MM.1S (cell line): ENCODE results near the gene AATK.
A peak's percentile ranks its signal among the peaks of the same experiment; 100 is the strongest.

Experiments
- DNase-seq: peaks from one replicate; pipeline ENCODE4 v3.0.0-alpha.2; 2015
- H2AFZ ChIP-seq: fragments of 300-600 bp; sonication (generic); 2 replicates; pipeline ENCODE4 v1.6.0; 2016; ENCODE audit warnings: antibody characterized with exemption, low read length
- H3F3A ChIP-seq: fragments of 300-600 bp; sonication (generic); 2 replicates; pipeline ENCODE4 v1.6.1; 2016; ENCODE audit warnings: mild to moderate bottlenecking, antibody characterized with exemption, low read length, moderate library complexity, mixed read lengths; ENCODE audit not compliant: insufficient read depth
- H3K27ac ChIP-seq: fragments of 300-600 bp; sonication (generic); 2 replicates; pipeline ENCODE4 v1.5.1; 2016; ENCODE audit warnings: mild to moderate bottlenecking, low read length
- H3K27me3 ChIP-seq: fragments of 300-600 bp; sonication (generic); replicated peaks from 2 replicates; pipeline ENCODE4 v1.6.0; 2016; ENCODE audit warnings: low read length; ENCODE audit not compliant: insufficient read depth
- H3K36me3 ChIP-seq: fragments of 300-600 bp; sonication (generic); replicated peaks from 2 replicates; pipeline ENCODE4 v1.6.1; 2016; ENCODE audit warnings: mild to moderate bottlenecking, low read length, mixed read lengths; ENCODE audit not compliant: insufficient read depth
- H3K4me1 ChIP-seq: fragments of 300-600 bp; sonication (generic); 2 replicates; pipeline ENCODE4 v1.6.1; 2016; ENCODE audit warnings: low read length, mixed read lengths
- H3K4me2 ChIP-seq: fragments of 300-600 bp; sonication (generic); 2 replicates; pipeline ENCODE4 v1.6.0; 2016; ENCODE audit warnings: low read depth, low read length
- H3K4me3 ChIP-seq: fragments of 300-600 bp; sonication (generic); 2 replicates; pipeline ENCODE4 v1.5.1; 2016; ENCODE audit warnings: low read length, mixed read lengths
- H3K79me2 ChIP-seq: fragments of 300-600 bp; sonication (generic); 2 replicates; pipeline ENCODE4 v1.6.1; 2016; ENCODE audit warnings: mixed run types, low read length, mixed read lengths
- H3K9ac ChIP-seq: fragments of 300-600 bp; sonication (generic); 2 replicates; pipeline ENCODE4 v1.6.1; 2016; ENCODE audit warnings: low read length, mixed read lengths
- H3K9me2 ChIP-seq: fragments of 300-600 bp; sonication (generic); replicated peaks from 2 replicates; pipeline ENCODE4 v1.6.1; 2016; ENCODE audit warnings: mild to moderate bottlenecking, low read length, mixed read lengths; ENCODE audit not compliant: insufficient read depth
- H3K9me3 ChIP-seq: fragments of 300-600 bp; sonication (generic); replicated peaks from 2 replicates; pipeline ENCODE4 v1.6.1; 2016; ENCODE audit warnings: mild to moderate bottlenecking, low read length, mixed read lengths; ENCODE audit not compliant: insufficient read depth
- H4K20me1 ChIP-seq: fragments of 300-600 bp; sonication (generic); 2 replicates; pipeline ENCODE4 v1.6.1; 2016; ENCODE audit warnings: mild to moderate bottlenecking, low read length, moderate library complexity, mixed read lengths; ENCODE audit not compliant: insufficient read depth
- EZH2 ChIP-seq: fragments of 300-600 bp; sonication (generic); optimal IDR thresholded peaks from 2 replicates; pipeline ENCODE3; 2017; ENCODE audit warnings: low read depth, mild to moderate bottlenecking, antibody characterized with exemption, low read length, mixed read lengths
- EZH2phosphoT487 ChIP-seq: fragments of 300-600 bp; sonication (generic); IDR thresholded peaks from 2 replicates; pipeline ENCODE4 v1.6.1; 2018; ENCODE audit warnings: antibody characterized with exemption, low read length
- TF ChIP-seq, protein P1 (sequence below): fragments of 300-600 bp; sonication (generic); IDR thresholded peaks from 2 replicates; pipeline ENCODE4 v1.5.1; 2016; ENCODE audit warnings: antibody characterized with exemption, low read length, mixed read lengths

The AATK gene

DNA sequence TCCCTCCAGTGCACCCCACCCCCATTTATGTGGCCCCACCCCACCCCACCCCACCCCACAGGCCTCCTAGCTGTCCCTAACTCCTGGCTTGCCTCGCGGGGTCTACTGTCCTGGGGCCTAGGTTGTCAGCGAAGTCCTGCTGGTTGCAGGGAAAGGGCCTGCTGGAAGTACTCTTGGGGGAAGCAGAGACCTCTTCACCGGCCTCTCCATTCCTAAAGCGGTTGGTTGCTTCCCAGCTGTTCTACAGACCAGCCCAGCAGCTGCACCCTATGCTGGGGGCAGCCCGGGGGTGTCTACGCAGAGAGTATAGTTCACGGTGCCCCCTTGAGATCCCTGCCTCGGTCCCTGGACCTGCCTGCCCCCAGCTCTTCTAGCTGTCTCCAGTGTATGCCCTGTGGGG, 74.9 kb downstream of the AATK start:
- Histone ChIP-seq H3F3A (no peaks in the 10 kb centered on the region), H3K79me2 (no peaks in the 10 kb centered on the region), H3K4me1 (peaks cover 5% of the 10 kb centered on the region; the same call in 1 of the 2 replicates), H4K20me1 (no peaks in the 10 kb centered on the region), H3K27me3 (peaks cover 96% of the 10 kb centered on the region), H3K9me2 (no peaks in the 10 kb centered on the region), H3K4me3 (no peak overlapping the region), H3K36me3 (no peaks in the 10 kb centered on the region), H2AFZ (no peak overlapping the region), H3K9me3 (no peaks in the 10 kb centered on the region), H3K4me2 (no peak overlapping the region), H3K27ac (no peak overlapping the region), H3K9ac (no peak overlapping the region)
- TF ChIP-seq, protein P1, sequence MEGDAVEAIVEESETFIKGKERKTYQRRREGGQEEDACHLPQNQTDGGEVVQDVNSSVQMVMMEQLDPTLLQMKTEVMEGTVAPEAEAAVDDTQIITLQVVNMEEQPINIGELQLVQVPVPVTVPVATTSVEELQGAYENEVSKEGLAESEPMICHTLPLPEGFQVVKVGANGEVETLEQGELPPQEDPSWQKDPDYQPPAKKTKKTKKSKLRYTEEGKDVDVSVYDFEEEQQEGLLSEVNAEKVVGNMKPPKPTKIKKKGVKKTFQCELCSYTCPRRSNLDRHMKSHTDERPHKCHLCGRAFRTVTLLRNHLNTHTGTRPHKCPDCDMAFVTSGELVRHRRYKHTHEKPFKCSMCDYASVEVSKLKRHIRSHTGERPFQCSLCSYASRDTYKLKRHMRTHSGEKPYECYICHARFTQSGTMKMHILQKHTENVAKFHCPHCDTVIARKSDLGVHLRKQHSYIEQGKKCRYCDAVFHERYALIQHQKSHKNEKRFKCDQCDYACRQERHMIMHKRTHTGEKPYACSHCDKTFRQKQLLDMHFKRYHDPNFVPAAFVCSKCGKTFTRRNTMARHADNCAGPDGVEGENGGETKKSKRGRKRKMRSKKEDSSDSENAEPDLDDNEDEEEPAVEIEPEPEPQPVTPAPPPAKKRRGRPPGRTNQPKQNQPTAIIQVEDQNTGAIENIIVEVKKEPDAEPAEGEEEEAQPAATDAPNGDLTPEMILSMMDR = no peak
- TF ChIP-seq EZH2 (no peak), EZH2phosphoT487 (no peak)
- DNase-seq = no peak

DNA sequence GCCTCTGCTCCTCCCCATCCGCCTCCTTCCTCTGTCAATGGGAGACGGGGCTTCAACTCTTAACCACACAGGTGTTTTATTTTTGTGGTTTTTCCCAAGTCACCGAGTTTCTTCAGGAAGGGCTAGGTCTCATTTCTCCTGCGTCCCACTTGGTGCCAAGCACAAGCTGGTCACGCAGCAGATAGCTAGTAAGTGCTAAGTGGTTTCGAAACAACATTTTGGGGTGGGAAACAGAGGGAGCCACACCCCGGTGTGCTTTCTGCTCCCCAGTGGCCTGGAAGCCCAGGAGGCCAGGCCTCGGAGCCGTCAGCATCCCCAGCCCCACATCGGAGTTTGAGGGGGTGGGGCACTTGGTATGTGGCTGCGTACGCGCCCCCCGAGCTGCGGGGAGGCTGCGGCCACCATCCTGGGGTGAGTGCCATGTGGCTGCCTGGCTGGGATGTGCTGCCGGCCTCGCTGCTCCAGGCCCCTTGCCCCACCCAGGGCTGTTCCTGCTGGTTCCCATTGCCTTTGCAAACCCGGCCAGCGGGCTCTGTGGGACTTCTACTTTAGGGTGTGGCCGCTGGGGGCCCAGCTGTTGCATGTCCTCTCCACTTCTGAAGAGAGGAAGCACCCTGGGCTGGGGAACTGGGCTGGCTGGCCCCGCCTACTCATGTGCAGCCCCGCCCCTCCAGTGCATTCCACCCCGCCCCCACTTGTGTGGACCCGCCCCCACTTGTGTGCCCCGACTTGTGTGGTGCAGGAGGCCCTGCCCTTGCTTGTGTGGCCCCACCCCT, 75.5 kb downstream of the AATK start:
- Histone ChIP-seq H3K4me3 (no peak overlapping the region), H2AFZ (no peak overlapping the region), H3K9me2 (no peaks in the 10 kb centered on the region), H3K9ac (no peak overlapping the region), H3K27me3 (peaks cover 95% of the 10 kb centered on the region), H3F3A (no peaks in the 10 kb centered on the region), H3K4me1 (peaks cover 5% of the 10 kb centered on the region; the same call in 1 of the 2 replicates), H4K20me1 (no peaks in the 10 kb centered on the region), H3K4me2 (no peak overlapping the region), H3K36me3 (no peaks in the 10 kb centered on the region), H3K9me3 (no peaks in the 10 kb centered on the region), H3K27ac (no peak overlapping the region), H3K79me2 (no peaks in the 10 kb centered on the region)
- TF ChIP-seq, protein P1 = no peak
- peak; percentile 15 for TF ChIP-seq EZH2
- no peak for DNase-seq

DNA sequence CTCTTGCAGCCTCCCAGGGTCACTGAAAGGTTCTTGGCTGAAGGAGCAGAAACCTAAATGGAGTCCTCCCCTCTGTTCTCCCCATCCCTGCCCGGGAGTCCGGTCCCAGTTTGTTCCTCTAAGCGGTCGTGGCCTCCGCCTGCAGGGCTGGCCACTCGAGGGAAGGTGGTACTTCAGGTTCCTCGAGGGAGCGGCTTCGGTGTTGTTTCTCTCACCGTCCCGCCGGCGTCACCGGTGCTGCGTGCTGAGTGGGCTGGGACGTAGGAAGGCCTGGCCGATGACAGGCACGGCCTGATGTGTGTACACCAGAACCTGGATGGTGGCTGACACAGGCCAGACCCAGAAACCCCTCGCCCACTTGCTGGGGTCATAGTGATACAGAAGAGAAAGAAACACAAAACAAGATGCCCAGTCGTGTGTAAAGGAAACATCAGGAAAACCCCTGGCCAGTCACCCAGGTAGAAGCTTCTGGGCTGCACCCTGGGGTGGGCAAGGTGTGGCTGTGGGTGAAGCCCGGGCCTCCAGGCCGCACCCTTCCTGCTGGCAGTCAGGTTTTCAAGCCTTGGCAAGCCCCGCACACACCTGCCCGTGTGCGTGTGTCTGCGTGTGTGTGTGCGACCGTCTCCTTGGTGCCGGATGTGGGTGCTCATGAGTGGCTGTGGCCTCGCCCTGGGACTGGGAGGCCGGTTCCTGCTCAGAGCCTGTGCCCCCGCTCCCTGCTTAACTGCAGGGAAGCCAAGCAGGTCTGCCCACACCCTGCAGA, 79.1 kb downstream of the AATK start:
- Histone ChIP-seq H3K4me3 (no peak overlapping the region), H3K9ac (no peak overlapping the region), H3K4me1 (no peaks in the 10 kb centered on the region), H3K36me3 (no peaks in the 10 kb centered on the region), H3K9me2 (no peaks in the 10 kb centered on the region), H3K27me3 (peaks cover 95% of the 10 kb centered on the region), H3K9me3 (no peaks in the 10 kb centered on the region), H3K4me2 (no peak overlapping the region), H3K27ac (no peak overlapping the region), H3K79me2 (no peaks in the 10 kb centered on the region), H2AFZ (no peak overlapping the region), H4K20me1 (no peaks in the 10 kb centered on the region), H3F3A (no peaks in the 10 kb centered on the region)
- no peak for TF ChIP-seq EZH2phosphoT487
- TF ChIP-seq, protein P1 = no peak
- TF ChIP-seq EZH2 = no peak
- no peak for DNase-seq
